Measurements from ENCODE around the gene MBD3. TPM values are rescaled to one million over a fixed set of nuclear protein-coding genes. Genes with fewer than 3 reads are reported as not detected.

Gene MBD3
- total RNA-seq, 1 experiment from 2014 or later = 128 TPM

DNA sequence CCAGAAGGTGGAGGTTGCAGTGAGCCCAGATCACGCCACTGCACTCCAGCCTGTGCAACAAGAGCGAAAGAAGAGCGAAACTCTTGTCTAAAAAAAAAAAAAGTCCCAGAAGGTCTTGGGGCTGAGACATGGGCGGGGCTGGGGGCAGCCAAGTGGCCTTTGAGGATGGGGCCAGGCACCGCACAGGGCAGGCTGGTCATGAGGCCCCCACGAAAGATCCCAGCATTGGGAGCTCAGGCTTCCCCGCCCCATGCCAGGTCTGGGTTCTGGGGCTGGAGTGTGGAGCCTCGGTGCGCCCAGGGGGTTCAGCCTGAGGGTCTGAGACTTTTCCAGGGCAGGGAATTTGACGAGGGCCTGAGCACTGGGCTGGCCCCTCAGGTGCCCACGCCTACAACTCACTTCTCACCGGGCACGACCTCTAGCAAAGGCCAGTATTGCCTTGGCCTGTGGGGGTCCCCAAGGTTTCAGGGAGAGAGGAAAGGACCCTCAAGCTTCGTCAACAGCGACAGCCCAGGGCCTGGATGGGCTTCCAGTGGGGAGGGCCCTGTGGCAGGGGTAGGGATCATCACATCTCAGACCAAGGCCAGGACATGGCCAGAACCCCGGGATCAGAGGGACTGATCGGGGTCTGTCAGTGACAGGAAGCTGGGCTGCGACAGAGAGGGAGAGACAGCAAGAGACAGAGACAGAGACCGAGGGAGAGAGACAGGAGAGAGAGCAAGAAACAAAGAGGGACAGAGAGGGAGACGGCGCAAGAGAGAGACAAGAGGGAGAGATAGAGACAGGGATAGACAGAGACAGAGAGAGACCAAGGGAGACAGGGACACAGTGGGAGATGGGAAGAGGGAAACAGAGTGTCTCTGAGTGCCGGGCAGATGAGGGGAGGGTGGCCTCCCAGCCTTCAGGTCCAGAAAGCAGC, 17.1 kb downstream of the MBD3 start:
- no peak overlapping the region for H3K23ac ChIP-seq (ENCODE audit: insufficient read length, low read depth, low read length)
- no CpG with 5 or more reads among the region's 22 CpGs for WGBS (ENCODE audit: extremely low coverage, insufficient read length, low lambda C conversion rate)
- no peak overlapping the region for H3K4me3 Mint-ChIP-seq

More for the DNA sequence above, 17.1 kb downstream of the MBD3 start:
- Histone ChIP-seq H3K9me3 (ENCODE audit: control insufficient read depth, low read depth, low read length) (no peaks in the 10 kb centered on the region), H3K9ac (ENCODE audit: extremely low read depth, insufficient read length, low read length) (no peak overlapping the region), H3K23me2 (ENCODE audit: insufficient read length, low read depth, low read length, poor library complexity, severe bottlenecking) (no peaks in the 10 kb centered on the region), H2BK5ac (ENCODE audit: insufficient read length, low read length) (no peak overlapping the region), H2AK5ac (ENCODE audit: insufficient read length, low read length) (no peak overlapping the region), H3K4me2 (ENCODE audit: insufficient read depth, insufficient read length, low read length) (no peak overlapping the region), H2BK15ac (ENCODE audit: low read depth, low read length) (no peak overlapping the region), H3K18ac (ENCODE audit: insufficient read length, low read depth, low read length) (no peak overlapping the region), H3K27ac (ENCODE audit: insufficient read length, low read depth, low read length) (no peak overlapping the region), H2BK20ac (ENCODE audit: low read depth, low read length, poor library complexity, severe bottlenecking) (no peak overlapping the region), H4K20me1 (ENCODE audit: control insufficient read depth, insufficient read depth, insufficient read length) (no peaks in the 10 kb centered on the region), H4K5ac (ENCODE audit: insufficient read length, low read depth, low read length) (no peak overlapping the region), H3K56ac (ENCODE audit: insufficient read length, low read depth, low read length) (no peak overlapping the region), H3K4me1 (ENCODE audit: insufficient read depth, low read length) (no peaks in the 10 kb centered on the region), H4K91ac (ENCODE audit: insufficient read length, low read depth, low read length) (no peak overlapping the region), H2BK12ac (ENCODE audit: insufficient read length, low read depth, low read length) (no peak overlapping the region), H3K79me1 (ENCODE audit: insufficient read depth, low read depth, low read length, poor library complexity, severe bottlenecking) (no peaks in the 10 kb centered on the region), H3K79me2 (ENCODE audit: insufficient read depth, low read length) (no peaks in the 10 kb centered on the region), H2AFZ (ENCODE audit: low read length) (no peak overlapping the region), H3K4ac (ENCODE audit: low read depth, low read length) (no peak overlapping the region), H3T11ph (ENCODE audit: low read length) (no peak overlapping the region), H4K8ac (replicated peaks; ENCODE audit: insufficient read length, low read depth, low read length) (no peak overlapping the region), H3K27me3 (ENCODE audit: insufficient read depth, low read length) (no peaks in the 10 kb centered on the region), H3K14ac (ENCODE audit: insufficient read depth, low read length) (no peak overlapping the region; the same call in 1 of the 2 replicates), H2BK120ac (ENCODE audit: low read depth, low read length, poor library complexity, severe bottlenecking) (no peak overlapping the region)
- H3K9me3 Mint-ChIP-seq = no peaks in the 10 kb centered on the region
- no peak for DNase-seq
- peaks cover 7 to 37% (median 24%) of the 10 kb centered on the region in 3 experiments; a peak in 6 of 7 replicates for H3K36me3 Mint-ChIP-seq (ENCODE audit: insufficient read depth in 1 of 3, low read depth in 3 of 3)
- TF ChIP-seq, protein P1, sequence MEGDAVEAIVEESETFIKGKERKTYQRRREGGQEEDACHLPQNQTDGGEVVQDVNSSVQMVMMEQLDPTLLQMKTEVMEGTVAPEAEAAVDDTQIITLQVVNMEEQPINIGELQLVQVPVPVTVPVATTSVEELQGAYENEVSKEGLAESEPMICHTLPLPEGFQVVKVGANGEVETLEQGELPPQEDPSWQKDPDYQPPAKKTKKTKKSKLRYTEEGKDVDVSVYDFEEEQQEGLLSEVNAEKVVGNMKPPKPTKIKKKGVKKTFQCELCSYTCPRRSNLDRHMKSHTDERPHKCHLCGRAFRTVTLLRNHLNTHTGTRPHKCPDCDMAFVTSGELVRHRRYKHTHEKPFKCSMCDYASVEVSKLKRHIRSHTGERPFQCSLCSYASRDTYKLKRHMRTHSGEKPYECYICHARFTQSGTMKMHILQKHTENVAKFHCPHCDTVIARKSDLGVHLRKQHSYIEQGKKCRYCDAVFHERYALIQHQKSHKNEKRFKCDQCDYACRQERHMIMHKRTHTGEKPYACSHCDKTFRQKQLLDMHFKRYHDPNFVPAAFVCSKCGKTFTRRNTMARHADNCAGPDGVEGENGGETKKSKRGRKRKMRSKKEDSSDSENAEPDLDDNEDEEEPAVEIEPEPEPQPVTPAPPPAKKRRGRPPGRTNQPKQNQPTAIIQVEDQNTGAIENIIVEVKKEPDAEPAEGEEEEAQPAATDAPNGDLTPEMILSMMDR (conservative IDR thresholded peaks at IDR 0.05) = no peak
- H3K27me3 Mint-ChIP-seq (ENCODE audit: low read depth) = peaks cover 16% of the 10 kb centered on the region
- peak overlapping the region; percentile 8 to 76 (median 65); a peak in 3 of 7 replicates for H3K27ac Mint-ChIP-seq
- H3K4me1 Mint-ChIP-seq = 0 out of 4 replicates have a peak, but pooled peaks cover 0 to 3% of the 10 kb centered on the region in 2 experiments

Data from H9 (cell line).